ENCODE data around the gene ADGRV1.
A peak's percentile ranks its signal among the peaks of the same experiment; 100 is the strongest.

ADGRV1 gene

GRCh38 chr5:90528601-90529193 lies 29.9 kb upstream of the ADGRV1 start:
- TF ChIP-seq, protein P1, sequence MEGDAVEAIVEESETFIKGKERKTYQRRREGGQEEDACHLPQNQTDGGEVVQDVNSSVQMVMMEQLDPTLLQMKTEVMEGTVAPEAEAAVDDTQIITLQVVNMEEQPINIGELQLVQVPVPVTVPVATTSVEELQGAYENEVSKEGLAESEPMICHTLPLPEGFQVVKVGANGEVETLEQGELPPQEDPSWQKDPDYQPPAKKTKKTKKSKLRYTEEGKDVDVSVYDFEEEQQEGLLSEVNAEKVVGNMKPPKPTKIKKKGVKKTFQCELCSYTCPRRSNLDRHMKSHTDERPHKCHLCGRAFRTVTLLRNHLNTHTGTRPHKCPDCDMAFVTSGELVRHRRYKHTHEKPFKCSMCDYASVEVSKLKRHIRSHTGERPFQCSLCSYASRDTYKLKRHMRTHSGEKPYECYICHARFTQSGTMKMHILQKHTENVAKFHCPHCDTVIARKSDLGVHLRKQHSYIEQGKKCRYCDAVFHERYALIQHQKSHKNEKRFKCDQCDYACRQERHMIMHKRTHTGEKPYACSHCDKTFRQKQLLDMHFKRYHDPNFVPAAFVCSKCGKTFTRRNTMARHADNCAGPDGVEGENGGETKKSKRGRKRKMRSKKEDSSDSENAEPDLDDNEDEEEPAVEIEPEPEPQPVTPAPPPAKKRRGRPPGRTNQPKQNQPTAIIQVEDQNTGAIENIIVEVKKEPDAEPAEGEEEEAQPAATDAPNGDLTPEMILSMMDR (IDR thresholded peaks at IDR 0.05; ENCODE audit: extremely low read depth, insufficient read depth, missing control alignments): no peak
- in situ Hi-C loops (cut with MboI; ENCODE audit: low pct_unique_long_range_greater_than_20kb, low sequenced_read_pairs, unreplicated experiment): no loop called here
- peak; percentile 34 for DNase-seq (ENCODE audit: low spot score)

GRCh38 chr5:90529194-90529938 lies 29.2 kb upstream of the ADGRV1 start, which contains the start of gene LYSMD3:
TSS of gene LYSMD3 (minus strand) at chr5:90529584. CDS start at chr5:90525289, 4,295 bp downstream.
- DNase-seq (ENCODE audit: low spot score): peak; percentile 95
- TF ChIP-seq, protein P1 (IDR thresholded peaks at IDR 0.05; ENCODE audit: extremely low read depth, insufficient read depth, missing control alignments): no peak
- in situ Hi-C loops (cut with MboI; ENCODE audit: low pct_unique_long_range_greater_than_20kb, low sequenced_read_pairs, unreplicated experiment): no loop called here

- peak; percentile 67 for DNase-seq (ENCODE audit: low spot score)
- in situ Hi-C loops (cut with MboI; ENCODE audit: low pct_unique_long_range_greater_than_20kb, low sequenced_read_pairs, unreplicated experiment): no loop called here
- TF ChIP-seq, protein P1 (IDR thresholded peaks at IDR 0.05; ENCODE audit: extremely low read depth, insufficient read depth, missing control alignments): peak; percentile 74
These were observed 28.5 kb upstream of the ADGRV1 start for GRCh38 chr5:90529939-90530677.

DNA sequence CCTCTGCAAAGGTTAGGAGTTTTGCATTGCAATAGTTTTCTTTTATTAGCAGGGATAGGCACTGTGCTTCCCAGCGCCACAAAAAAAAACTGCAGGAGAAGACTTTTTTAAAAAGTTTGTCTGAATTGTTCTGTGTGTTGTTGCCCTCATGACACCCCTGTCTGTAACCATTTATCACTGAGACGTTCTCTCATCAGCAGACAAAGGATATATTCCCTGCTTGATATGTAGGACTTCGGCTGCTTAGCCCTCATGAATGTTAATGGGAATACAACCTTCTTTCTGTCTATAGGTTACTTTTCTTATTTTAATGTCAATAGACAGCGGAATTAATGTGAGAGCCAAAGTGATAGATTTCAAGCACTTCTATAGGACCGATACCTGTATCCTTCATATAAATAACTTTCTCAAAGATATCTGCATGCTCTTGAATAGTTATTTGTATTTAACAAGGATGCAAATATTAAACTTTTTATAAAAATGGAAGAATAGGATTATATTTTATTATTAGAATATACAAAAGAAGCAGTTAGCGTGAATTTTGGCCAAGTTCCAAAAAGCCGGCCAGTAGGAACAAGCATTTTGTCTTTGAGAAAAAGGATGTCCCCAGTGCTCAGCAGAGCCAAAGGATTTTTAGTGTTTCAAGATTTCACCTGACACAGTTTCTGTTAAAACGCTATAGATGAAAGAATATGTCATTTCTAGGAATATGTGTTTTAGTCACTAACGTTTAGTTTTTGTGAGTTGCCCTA lies 27.7 kb upstream of the ADGRV1 start:
- no peak for DNase-seq (ENCODE audit: low spot score)
- TF ChIP-seq, protein P1 (IDR thresholded peaks at IDR 0.05; ENCODE audit: extremely low read depth, insufficient read depth, missing control alignments): no peak
- in situ Hi-C loops (cut with MboI; ENCODE audit: low pct_unique_long_range_greater_than_20kb, low sequenced_read_pairs, unreplicated experiment): no loop called here

- TF ChIP-seq, protein P1 (IDR thresholded peaks at IDR 0.05; ENCODE audit: extremely low read depth, insufficient read depth, missing control alignments): no peak
- in situ Hi-C loops (cut with MboI; ENCODE audit: low pct_unique_long_range_greater_than_20kb, low sequenced_read_pairs, unreplicated experiment): no loop called here
These were observed 24.8 kb upstream of the ADGRV1 start for GRCh38 chr5:90533794-90534193.

GRCh38 chr5:90534922-90535321 lies 23.7 kb upstream of the ADGRV1 start:
- TF ChIP-seq, protein P1 (IDR thresholded peaks at IDR 0.05; ENCODE audit: extremely low read depth, insufficient read depth, missing control alignments): no peak
- DNase-seq (ENCODE audit: low spot score): no peak
- in situ Hi-C loops (cut with MboI; ENCODE audit: low pct_unique_long_range_greater_than_20kb, low sequenced_read_pairs, unreplicated experiment): no loop called here

More at GRCh38 chr5:90533794-90534193, 24.8 kb upstream of the ADGRV1 start:
- no peak for DNase-seq (ENCODE audit: low spot score)
